GM21723 (cell line): ENCODE results near the gene TSPY8.
"Not testable (repeated sequence)": the region's sequence is repeated elsewhere in the genome, so short reads cannot be mapped to it uniquely, and the experiment has no call there.

Experiments
- ATAC-seq: cut with Tn5 transposase; IDR thresholded peaks from one replicate; pipeline ENCODE4 v1.9.1; 2021; ENCODE audit warnings: mild to moderate bottlenecking, moderate library complexity; ENCODE audit not compliant: unreplicated experiment

Gene TSPY8

GRCh38 chrY:9357497-9357896 lies at the start of gene TSPY8:
TSS of gene TSPY8 (plus strand) at chrY:9357797. CDS start at chrY:9357843, 46 bp downstream.
- not testable (repeated sequence) for ATAC-seq

- no peak for ATAC-seq
Observed at GRCh38 chrY:9320996-9321395, 36.6 kb upstream of the TSPY8 start.

- not testable (repeated sequence) for ATAC-seq
Observed at GRCh38 chrY:9337164-9337563, 20.4 kb upstream of the TSPY8 start, which contains the start of gene TSPY4. TSS of gene TSPY4 (plus strand) at chrY:9337464. CDS start at chrY:9337510, 46 bp downstream.

GRCh38 chrY:9396527-9396926 lies 38.9 kb downstream of the TSPY8 start:
- not testable (repeated sequence) for ATAC-seq

- not testable (repeated sequence) for ATAC-seq
Observed at GRCh38 chrY:9398121-9398520, 40.5 kb downstream of the TSPY8 start, which contains the start of gene TSPY3. TSS of gene TSPY3 (plus strand) at chrY:9398421. CDS start at chrY:9398467, 46 bp downstream.
